Measurements from ENCODE around the gene TNFSF10. TPM values are rescaled to one million over a fixed set of nuclear protein-coding genes. Genes with fewer than 3 reads are reported as not detected.
"Not testable (repeated sequence)": the region's sequence is repeated elsewhere in the genome, so short reads cannot be mapped to it uniquely, and the experiment has no call there.

The TNFSF10 gene
- total and polyA plus RNA-seq, 9 donors = 9.6 to 51.5 (median 13.6) TPM

- no peak overlapping the region for H3K4me3 ChIP-seq
- no peaks in the 10 kb centered on the region for H3K4me1 ChIP-seq (ENCODE audit: insufficient read depth)
- H3K9me3 ChIP-seq = no peaks in the 10 kb centered on the region
- H3K27ac ChIP-seq = no peak overlapping the region
- H3K36me3 ChIP-seq = no peaks in the 10 kb centered on the region
- no peak for DNase-seq
- intact Hi-C loops (cut with DNase I) = no loop called here
- H3K27me3 ChIP-seq = no peaks in the 10 kb centered on the region
- no peak for TF ChIP-seq CTCF (IDR thresholded peaks at IDR 0.05)
- no peak for TF ChIP-seq POLR2A (IDR thresholded peaks at IDR 0.05)
- no peak for TF ChIP-seq EP300 (IDR thresholded peaks at IDR 0.05)
These were observed 21.7 kb downstream of the TNFSF10 start for GRCh38 chr3:172501540-172501939.

- H3K4me3 ChIP-seq; H3K4me1 ChIP-seq (ENCODE audit: insufficient read depth); H3K27ac ChIP-seq; H3K27me3 ChIP-seq; H3K36me3 ChIP-seq; H3K9me3 ChIP-seq: not testable (repeated sequence)
- DNase-seq = peak; percentile 72 to 89 (median 86)
- TF ChIP-seq CTCF (IDR thresholded peaks at IDR 0.05) = peak; percentile 45 to 78 (median 73)
- WGBS, 3 donors = 18 to 26% (median 18%) methylated on average over 4 of the region's 4 CpGs
- intact Hi-C loops (cut with DNase I) = loop anchor here in 2 of 4 donors (10.0 kb wide), 1 partner anchor 105 kb away; no protein-coding TSS in a partner anchor
These were observed 33.0 kb downstream of the TNFSF10 start for GRCh38 chr3:172490198-172490669.

GRCh38 chr3:172478116-172478515 is 45.1 kb downstream of the TNFSF10 start:
- 27 to 59% (median 36%) methylated on average over 1 of the region's 1 CpG for WGBS, 3 donors
- DNase-seq = no peak
- Histone ChIP-seq H3K27me3 (no peaks in the 10 kb centered on the region), H3K27ac (no peak overlapping the region), H3K4me1 (ENCODE audit: insufficient read depth) (no peaks in the 10 kb centered on the region), H3K36me3 (no peaks in the 10 kb centered on the region), H3K9me3 (no peaks in the 10 kb centered on the region), H3K4me3 (no peak overlapping the region)
- no peak for TF ChIP-seq EP300 (IDR thresholded peaks at IDR 0.05)
- TF ChIP-seq POLR2A (IDR thresholded peaks at IDR 0.05) = no peak
- TF ChIP-seq CTCF (IDR thresholded peaks at IDR 0.05) = no peak
- intact Hi-C loops (cut with DNase I) = no loop called here

GRCh38 chr3:172476347-172476746 is 46.9 kb downstream of the TNFSF10 start:
- 77 to 83% (median 81%) methylated on average over 5 of the region's 5 CpGs for WGBS, 3 donors
- Histone ChIP-seq H3K27me3 (no peaks in the 10 kb centered on the region), H3K27ac (no peak overlapping the region), H3K36me3 (no peaks in the 10 kb centered on the region), H3K4me1 (ENCODE audit: insufficient read depth) (no peaks in the 10 kb centered on the region), H3K9me3 (no peaks in the 10 kb centered on the region), H3K4me3 (no peak overlapping the region)
- no peak for TF ChIP-seq EP300 (IDR thresholded peaks at IDR 0.05)
- TF ChIP-seq CTCF (IDR thresholded peaks at IDR 0.05) = no peak
- TF ChIP-seq POLR2A (IDR thresholded peaks at IDR 0.05) = no peak
- intact Hi-C loops (cut with DNase I) = no loop called here
- no peak for DNase-seq
